ENCODE data around the gene MYADM. TPM values are rescaled to one million over a fixed set of nuclear protein-coding genes. Genes with fewer than 3 reads are reported as not detected.

The MYADM gene
- total and polyA plus RNA-seq, 2 of the 13 experiments (the other 11 are each of a cell fraction or from before 2014, with no cell fraction given) = 19.9 to 38.1 TPM

DNA sequence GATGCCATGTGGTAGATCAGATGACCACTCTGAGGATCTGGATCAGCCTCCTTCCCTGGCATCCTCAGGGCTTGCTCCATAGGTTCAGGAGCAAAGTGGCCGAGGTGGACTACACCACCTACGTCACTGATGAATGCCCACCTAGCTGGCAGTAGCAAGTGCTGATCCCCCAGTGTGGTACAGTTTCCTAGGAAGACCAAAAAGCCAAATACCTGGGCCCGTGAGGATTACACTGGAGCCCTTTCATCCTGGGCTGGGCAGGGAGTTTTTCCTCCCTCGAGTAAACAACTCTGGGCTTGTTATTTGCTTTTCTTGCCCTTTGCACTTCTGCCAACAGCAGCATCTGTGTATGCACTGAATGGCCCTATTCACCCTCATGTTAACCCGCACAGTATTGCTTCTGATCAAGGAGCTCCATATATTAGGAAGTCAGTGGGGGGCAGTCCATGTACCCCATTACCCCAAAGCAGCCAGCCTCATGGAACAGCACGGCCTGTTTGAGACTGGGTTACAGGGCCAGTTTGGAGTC lies 3.3 kb upstream of the MYADM start (continued):
- no peak for TF ChIP-seq U2AF2 (IDR thresholded peaks at IDR 0.05; ENCODE audit: low read depth, low read length)
- TF ChIP-seq TAF1 (CRISPR knock-in tag; IDR thresholded peaks at IDR 0.05) = peak; percentile 51
- TF ChIP-seq, protein P1, sequence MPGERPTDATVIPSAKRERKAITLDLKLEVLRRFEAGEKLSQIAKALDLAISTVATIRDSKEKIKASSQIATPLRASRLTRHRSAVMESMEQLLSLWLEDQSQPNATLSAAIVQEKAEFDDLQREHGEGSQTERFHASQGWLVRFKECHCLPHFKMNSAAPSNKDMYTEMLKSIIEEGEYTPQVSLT (CRISPR knock-in tag; IDR thresholded peaks at IDR 0.05; ENCODE audit: borderline replicate concordance, low read depth) = no peak
- peak; percentile 97 for TF ChIP-seq FOXA1 (IDR thresholded peaks at IDR 0.05)
- peak; percentile 99 for TF ChIP-seq FOXA1 (CRISPR knock-in tag; IDR thresholded peaks at IDR 0.05)
- no peak for TF ChIP-seq DMAP1 (CRISPR knock-in tag; IDR thresholded peaks at IDR 0.05)
- TF ChIP-seq, protein P2, sequence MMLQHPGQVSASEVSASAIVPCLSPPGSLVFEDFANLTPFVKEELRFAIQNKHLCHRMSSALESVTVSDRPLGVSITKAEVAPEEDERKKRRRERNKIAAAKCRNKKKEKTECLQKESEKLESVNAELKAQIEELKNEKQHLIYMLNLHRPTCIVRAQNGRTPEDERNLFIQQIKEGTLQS (CRISPR knock-in tag; IDR thresholded peaks at IDR 0.05) = no peak
- TF ChIP-seq NR2F1 (CRISPR knock-in tag; IDR thresholded peaks at IDR 0.05) = peak; percentile 97 to 99
- TF ChIP-seq BRCA1 (CRISPR knock-in tag; IDR thresholded peaks at IDR 0.05) = no peak
- peak; percentile 55; the same call in 1 of the 2 replicates for TF ChIP-seq KDM2A (CRISPR knock-in tag; IDR thresholded peaks at IDR 0.05; ENCODE audit: borderline replicate concordance, low read depth)
- no peak for TF ChIP-seq JARID2 (CRISPR knock-in tag; IDR thresholded peaks at IDR 0.05; ENCODE audit: insufficient replicate concordance)
- TF ChIP-seq ZNF563 (CRISPR knock-in tag; IDR thresholded peaks at IDR 0.05) = no peak
- peak; percentile 66 for TF ChIP-seq ARNT2 (CRISPR knock-in tag; IDR thresholded peaks at IDR 0.05; ENCODE audit: low read depth)
- TF ChIP-seq, protein P3, sequence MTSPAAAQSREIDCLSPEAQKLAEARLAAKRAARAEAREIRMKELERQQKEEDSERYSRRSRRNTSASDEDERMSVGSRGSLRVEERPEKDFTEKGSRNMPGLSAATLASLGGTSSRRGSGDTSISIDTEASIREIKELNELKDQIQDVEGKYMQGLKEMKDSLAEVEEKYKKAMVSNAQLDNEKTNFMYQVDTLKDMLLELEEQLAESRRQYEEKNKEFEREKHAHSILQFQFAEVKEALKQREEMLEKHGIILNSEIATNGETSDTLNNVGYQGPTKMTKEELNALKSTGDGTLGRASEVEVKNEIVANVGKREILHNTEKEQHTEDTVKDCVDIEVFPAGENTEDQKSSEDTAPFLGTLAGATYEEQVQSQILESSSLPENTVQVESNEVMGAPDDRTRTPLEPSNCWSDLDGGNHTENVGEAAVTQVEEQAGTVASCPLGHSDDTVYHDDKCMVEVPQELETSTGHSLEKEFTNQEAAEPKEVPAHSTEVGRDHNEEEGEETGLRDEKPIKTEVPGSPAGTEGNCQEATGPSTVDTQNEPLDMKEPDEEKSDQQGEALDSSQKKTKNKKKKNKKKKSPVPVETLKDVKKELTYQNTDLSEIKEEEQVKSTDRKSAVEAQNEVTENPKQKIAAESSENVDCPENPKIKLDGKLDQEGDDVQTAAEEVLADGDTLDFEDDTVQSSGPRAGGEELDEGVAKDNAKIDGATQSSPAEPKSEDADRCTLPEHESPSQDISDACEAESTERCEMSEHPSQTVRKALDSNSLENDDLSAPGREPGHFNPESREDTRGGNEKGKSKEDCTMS (CRISPR knock-in tag; conservative IDR thresholded peaks at IDR 0.05) = no peak
- peak; percentile 26; the same call in 1 of the 2 replicates for TF ChIP-seq ZNF501 (CRISPR knock-in tag; IDR thresholded peaks at IDR 0.05)
- no peak for TF ChIP-seq ZIK1 (CRISPR knock-in tag; IDR thresholded peaks at IDR 0.05; ENCODE audit: borderline replicate concordance, low read depth)
- TF ChIP-seq ZEB1 (IDR thresholded peaks at IDR 0.05; ENCODE audit: insufficient replicate concordance, low read depth) = peak; percentile 81
- TF ChIP-seq, protein P4, sequence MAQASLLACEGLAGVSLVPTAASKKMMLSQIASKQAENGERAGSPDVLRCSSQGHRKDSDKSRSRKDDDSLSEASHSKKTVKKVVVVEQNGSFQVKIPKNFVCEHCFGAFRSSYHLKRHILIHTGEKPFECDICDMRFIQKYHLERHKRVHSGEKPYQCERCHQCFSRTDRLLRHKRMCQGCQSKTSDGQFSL (CRISPR knock-in tag; IDR thresholded peaks at IDR 0.05) = peak; percentile 70; the same call in 1 of the 2 replicates
- peak; percentile 26; the same call in 1 of the 2 replicates for TF ChIP-seq ZBTB20 (CRISPR knock-in tag; IDR thresholded peaks at IDR 0.05; ENCODE audit: borderline replicate concordance, low read depth)
- TF ChIP-seq, protein P5, sequence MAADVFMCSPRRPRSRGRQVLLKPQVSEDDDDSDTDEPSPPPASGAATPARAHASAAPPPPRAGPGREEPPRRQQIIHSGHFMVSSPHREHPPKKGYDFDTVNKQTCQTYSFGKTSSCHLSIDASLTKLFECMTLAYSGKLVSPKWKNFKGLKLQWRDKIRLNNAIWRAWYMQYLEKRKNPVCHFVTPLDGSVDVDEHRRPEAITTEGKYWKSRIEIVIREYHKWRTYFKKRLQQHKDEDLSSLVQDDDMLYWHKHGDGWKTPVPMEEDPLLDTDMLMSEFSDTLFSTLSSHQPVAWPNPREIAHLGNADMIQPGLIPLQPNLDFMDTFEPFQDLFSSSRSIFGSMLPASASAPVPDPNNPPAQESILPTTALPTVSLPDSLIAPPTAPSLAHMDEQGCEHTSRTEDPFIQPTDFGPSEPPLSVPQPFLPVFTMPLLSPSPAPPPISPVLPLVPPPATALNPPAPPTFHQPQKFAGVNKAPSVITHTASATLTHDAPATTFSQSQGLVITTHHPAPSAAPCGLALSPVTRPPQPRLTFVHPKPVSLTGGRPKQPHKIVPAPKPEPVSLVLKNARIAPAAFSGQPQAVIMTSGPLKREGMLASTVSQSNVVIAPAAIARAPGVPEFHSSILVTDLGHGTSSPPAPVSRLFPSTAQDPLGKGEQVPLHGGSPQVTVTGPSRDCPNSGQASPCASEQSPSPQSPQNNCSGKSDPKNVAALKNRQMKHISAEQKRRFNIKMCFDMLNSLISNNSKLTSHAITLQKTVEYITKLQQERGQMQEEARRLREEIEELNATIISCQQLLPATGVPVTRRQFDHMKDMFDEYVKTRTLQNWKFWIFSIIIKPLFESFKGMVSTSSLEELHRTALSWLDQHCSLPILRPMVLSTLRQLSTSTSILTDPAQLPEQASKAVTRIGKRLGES (CRISPR knock-in tag; IDR thresholded peaks at IDR 0.05; ENCODE audit: borderline replicate concordance) = no peak
- TF ChIP-seq, protein P6, sequence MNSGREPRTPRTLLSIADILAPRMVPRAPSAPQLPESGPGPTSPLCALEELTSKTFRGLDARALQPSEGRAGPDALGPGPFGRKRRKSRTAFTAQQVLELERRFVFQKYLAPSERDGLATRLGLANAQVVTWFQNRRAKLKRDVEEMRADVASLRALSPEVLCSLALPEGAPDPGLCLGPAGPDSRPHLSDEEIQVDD (CRISPR knock-in tag; IDR thresholded peaks at IDR 0.05; ENCODE audit: borderline replicate concordance) = no peak
- no peak for TF ChIP-seq ZNF552 (CRISPR knock-in tag; IDR thresholded peaks at IDR 0.05; ENCODE audit: borderline replicate concordance)
- no peak for TF ChIP-seq ZFP36 (IDR thresholded peaks at IDR 0.05; ENCODE audit: borderline replicate concordance, low read depth, low read length, partially characterized antibody)
- no peak for TF ChIP-seq ELF4 (CRISPR knock-in tag; IDR thresholded peaks at IDR 0.05; ENCODE audit: borderline replicate concordance)

Data from HepG2 (cell line).